Right renal cortex interstitium (tissue), 3 donors: Measurements from ENCODE around the gene PEX13. TPM values are rescaled to one million over a fixed set of nuclear protein-coding genes. Genes with fewer than 3 reads are reported as not detected.
"Not testable (repeated sequence)": the region's sequence is repeated elsewhere in the genome, so short reads cannot be mapped to it uniquely, and the experiment has no call there.

Experiments
- DNase-seq, 3 donors: peaks; one replicate each; pipeline ENCODE4 v3.0.0-alpha.2; 2013; ENCODE audit warnings: low read depth in 3 of 3, low spot score in 2 of 3
- polyA plus RNA-seq, 3 donors: library from polyadenylated mRNA; unstranded; fragments of 120-200 nt; gene quantifications; one replicate each; pipeline ENCODE4 v1.2.1, GENCODE V29; 2013; ENCODE audit not compliant: insufficient read length in 3 of 3

Gene PEX13, protein sequence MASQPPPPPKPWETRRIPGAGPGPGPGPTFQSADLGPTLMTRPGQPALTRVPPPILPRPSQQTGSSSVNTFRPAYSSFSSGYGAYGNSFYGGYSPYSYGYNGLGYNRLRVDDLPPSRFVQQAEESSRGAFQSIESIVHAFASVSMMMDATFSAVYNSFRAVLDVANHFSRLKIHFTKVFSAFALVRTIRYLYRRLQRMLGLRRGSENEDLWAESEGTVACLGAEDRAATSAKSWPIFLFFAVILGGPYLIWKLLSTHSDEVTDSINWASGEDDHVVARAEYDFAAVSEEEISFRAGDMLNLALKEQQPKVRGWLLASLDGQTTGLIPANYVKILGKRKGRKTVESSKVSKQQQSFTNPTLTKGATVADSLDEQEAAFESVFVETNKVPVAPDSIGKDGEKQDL
- polyA plus RNA-seq, result 10 to 100 TPM; 28.2 to 29.7 (median 29.0) TPM

DNA sequence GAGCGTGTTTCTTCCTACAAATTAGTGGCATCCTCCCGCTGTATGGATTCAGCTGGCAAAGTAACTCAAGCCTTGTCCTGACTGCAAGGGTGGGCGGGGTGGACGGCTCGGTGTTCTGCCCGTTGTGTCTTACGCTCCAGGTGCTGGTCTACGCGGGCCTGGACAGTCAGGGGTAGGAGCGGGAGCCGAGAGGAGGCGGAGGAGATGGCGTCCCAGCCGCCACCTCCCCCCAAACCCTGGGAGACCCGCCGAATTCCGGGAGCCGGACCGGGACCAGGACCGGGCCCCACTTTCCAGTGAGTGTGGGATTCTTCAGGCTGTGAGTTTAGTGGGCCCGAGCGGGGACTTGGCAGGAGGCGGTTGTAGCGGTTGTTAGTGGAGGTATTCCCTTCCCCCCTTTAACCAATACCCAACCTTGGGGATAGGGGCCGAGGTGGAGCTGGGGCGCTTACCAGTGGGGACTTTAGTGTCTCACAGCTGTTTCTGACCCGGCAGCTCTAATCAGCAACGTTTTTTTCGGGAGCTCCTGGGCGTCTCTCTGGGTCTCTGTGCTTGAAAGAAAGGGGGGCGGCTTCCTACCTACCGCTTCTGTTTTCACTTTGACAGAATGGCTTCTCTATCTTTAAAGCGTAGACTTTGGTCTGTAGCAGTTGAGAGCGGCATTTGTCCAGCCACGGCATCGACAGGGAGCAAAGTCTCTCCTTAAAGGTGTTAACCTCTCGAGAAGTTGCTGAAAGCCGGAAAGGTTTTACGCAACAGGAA, at the start of gene PEX13, which contains the start of gene PUS10:
Gene PEX13, plus strand, starts transcription at position 165 of the 762 bp plus-strand sequence. Its CDS starts 40 bp downstream, at position 205.
Gene PUS10, minus strand, starts transcription at position 700 of the 762 bp plus-strand sequence. CDS start 6,365 bp downstream, outside the sequence.
- peak; percentile 34 to 82 (median 43) for DNase-seq

DNA sequence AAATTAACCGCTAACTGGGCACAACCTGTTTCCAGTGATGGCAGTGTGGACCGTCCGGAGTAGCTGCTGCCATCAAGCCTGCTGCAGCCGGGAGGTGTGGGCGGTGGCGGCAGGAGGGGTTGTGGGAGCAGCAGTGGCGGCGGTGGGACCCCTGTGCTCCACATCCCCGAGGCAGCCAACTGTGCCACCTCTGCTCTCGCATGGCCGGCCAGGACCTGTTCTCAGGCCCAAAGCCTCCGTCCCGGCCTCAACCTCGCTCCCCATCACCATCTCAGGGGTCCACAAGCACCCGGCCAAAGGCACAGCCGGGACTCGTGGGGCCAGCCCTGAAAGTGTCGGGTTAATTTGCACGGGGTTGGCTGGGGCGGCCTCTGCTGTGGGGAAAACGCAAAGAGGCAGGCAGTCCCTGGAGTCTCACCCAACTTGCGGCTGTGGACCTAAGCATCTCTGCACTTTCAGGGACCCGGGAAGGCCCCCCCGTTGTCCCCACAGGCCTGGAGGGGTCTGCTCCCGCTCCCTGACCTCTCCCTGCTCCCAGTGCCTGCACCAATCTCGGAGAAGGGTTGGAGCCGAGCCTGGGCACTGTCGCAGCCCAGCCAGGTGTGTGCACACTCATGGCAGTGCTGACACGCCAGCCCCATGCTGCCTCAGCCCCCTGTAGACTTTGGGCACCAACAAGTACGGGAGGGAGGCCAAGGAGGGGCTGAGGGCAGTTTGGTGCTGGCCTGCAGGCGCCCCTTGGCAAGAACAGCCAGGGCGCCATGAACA, 44.4 kb upstream of the PEX13 start:
- DNase-seq, result no peak

DNA sequence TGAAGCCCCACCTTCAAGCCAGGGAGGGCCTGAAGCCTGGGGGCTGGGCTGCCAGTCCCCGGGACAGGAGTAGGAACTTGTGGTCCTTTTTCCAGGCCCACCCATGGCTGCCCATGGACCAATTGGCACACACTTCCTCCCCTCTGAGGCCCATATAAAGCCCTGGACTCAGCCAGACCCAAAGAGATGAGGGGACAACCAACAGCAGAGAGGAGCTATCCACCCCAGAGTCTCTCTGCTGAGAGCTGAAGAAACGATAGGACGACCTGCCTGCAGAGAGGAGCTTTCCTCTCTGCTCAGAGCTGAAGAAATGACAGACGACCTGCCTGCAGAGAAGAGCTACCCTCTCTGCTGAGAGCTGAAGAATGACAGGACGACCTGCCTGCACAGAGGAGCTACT, 43.8 kb upstream of the PEX13 start:
- DNase-seq, result no peak

DNA sequence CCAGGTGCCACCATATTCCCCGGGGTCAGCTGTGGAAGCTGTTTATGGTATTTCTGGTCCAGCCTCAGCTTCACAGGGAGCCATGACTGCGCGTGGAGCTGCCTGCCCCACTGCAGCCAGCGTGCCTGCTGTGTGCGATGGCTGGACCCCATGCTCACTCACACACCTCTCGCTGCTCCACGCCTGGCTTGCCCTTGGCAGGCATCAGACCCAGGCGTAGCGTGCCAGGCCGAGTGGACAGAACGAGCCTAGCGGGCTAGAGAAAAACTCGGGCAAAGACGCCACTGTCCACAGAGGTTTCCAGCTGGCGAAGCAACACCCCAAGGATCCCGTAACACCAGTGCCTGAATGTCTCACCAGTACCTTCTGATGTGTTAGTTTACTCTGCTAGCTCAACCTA, 42.9 kb upstream of the PEX13 start:
- no peak for DNase-seq

DNA sequence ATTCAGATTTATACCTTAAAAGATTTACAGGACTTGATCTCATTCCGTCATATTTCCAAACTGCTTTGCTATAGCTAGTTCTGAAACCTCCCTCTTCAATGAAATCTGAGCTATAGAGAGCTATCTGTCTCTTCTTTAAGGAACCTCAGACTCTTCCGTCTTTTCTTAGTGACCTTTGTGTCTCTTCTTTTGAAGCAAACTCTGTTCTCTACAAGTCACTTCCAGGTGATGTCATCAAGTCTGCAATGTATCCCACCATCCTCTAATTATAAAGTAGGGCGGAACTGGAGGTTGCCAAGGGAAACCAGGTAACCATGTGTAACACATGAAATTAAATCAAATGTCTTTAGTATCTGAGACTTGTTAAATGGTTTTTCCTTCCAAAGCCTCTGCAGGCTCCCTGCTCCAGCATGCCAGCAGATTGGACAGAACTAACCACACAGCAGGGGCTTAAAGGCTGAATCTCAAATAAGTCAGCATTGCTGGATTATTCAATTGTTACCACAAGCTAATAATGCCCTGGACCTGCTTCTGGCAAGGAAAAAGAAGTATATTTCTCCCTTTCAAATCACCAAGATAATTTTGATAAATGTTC, 41.2 kb upstream of the PEX13 start:
- no peak for DNase-seq

DNA sequence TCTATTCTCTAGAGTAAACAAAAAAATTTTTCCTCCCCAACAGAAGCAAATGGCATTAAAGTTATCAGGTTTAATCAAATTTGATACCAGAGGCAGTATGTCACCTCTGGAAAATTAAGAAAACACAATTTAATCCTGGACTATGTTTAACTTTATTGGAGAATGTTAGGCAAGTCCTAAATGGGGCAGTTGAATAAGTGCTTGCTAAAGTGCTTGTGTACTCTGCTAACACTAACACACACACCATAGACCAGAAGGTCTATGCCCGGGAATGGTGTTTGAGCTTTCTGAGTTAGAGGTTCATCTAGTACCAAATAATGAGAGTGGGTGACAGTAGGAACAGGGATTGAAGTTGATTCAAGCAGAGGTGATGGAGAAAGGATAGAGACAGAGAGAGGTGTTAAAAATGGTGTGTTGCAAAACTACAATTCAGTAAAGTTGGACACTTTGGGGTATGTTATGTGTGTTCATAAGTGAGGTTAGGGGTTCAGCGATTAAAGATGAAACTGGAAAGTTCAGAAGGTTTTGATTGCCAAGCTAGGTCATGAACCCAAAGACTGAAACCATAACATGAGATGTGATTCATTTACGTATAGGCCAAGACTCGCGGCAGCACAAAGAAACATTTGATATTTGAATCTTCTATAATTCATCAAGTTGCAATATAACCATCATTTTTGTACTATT, 40.5 kb upstream of the PEX13 start:
- no peak for DNase-seq

DNA sequence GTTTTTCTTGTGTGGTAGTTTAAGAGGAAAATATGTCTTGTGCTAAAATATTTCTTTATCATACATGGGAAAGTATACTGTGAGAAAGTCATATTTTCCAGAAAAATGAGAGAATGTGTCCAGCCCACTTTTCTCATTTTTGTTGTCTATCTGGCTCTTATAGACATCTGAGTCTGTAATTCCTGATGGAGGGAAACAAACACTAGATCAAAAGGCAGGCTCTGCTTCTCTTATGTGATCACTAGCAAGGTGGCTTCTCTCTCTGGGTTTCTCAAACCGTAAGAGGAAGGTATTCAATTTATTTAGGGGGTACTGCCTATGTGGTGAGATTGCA, 40.0 kb upstream of the PEX13 start:
- no peak for DNase-seq

DNA sequence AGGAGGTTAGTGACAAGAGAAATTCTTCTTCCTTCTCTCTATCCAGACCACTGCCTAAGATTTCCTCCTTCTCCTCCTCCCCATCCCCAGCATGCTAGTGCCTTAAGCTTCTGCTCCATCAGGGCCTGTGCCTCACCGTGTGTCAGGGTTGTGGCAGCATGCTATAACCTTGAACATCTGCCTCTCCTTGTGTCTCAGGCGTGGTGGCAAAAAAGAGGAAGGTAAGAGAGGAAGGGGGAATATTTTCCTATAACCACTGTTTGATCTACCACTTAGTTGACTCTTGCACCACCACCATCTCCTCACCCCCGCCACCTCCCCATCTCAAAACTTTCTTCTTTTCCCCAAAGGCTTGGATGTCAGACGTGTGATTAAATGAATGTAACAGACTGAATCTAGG, 38.3 kb upstream of the PEX13 start:
- no peak for DNase-seq

DNA sequence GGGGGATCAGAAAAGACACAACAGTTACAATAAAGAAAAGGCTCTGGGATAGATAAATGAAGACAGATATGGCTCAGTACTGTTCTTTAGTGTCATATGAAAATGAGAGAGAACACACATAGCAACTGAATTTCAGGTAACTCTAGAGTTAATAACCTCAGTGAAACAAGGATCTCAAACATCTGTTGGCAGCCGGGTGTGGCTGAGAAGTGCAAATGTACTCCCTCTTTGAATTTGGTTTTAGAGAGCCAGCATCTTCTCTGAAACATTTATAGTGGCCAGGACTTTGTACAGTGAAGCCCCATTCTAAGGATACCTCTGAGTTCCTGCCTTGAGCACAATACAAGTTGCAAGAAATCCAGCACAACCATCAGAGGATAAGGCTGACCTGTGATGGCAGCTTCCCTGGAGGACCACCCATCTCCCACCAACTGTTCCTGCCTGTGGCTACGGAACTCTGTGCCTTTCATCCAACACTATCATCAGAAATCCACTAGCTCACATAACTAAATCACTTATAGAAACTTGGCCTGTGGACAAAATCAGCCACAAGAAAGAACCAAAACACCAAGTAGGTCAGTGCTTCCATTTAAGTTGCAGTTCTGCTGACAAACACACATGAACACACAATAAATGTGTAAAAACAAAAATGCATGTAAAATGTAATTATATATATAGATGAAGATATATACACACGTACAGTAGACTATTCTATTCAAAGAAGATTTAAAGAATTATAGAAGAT, 37.3 kb upstream of the PEX13 start:
- DNase-seq, result no peak

DNA sequence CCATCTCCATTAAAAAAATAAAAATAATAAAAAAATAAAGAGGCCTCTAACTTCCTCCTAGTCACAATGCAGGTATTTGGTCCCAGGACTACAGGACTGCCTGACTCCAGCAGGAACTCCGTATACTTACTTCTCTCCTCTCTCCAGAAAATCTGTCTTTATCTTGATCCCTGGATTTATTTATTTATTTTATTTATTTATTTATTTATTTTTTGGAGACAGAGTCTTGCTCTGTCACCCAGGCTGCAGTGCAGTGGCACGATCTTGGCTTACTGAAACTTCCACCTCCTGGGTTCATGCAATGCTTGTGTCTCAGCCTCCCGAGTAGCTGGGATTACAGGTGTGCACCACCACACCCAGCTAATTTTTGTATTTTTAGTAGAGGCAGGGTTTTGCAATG, 35.5 kb upstream of the PEX13 start:
- not testable (repeated sequence) for DNase-seq

DNA sequence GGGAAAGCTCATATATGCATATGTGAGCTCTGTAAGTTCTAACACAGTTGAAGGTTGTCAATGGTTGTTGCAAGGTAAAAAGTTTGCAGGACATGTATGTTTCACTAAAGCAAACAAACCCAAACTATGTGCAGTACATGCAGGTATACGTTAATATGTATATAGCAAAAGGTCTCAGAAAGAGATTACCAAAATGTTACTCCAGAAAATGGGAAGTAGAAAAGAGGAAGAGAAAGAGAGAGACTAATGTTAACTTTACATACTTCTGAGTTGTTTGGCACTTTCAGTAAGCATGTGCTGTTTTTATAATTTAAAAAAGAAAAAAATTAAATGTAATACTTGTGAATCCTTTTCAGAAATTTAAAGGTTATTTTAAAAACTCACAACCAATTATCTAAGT, 32.8 kb upstream of the PEX13 start:
- DNase-seq, result no peak

DNA sequence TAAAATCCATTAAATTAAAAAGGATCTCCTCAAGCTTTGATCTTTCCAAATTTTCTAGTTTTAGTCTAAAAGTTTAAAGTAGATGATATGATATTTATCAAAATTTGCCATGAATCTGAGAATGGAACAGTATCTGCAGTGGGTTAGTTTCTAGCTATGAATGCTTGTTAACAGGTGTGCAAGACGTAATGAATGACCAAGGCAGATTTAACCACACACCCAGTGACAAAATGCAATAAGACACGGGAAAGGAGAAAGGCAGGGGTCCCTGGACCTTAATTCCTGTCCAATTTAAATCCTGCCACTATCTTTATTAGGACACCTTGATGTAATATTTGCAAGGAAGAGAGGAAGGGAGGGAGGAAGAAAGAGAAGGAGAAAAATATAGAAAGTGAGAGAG, 30.5 kb upstream of the PEX13 start:
- DNase-seq, result no peak

DNA sequence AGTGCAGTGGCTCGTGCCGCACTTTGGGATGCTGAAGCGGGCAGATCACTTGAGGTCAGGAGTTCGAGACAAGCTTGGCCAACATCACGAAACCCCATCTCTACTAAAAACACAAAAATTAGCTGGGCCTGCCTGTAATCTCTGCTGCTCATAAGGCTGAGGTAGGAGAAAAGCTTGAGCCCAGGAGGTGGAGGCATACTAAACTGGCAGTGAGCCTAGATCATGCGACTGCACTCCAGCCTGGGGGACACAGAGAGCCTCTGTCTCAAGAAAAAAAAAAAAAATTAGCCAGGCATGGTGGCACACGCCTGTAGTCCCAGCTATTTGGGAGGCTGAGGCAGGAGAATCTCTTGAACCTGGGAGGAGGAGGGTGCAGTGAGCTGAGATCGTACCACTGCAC, 29.9 kb upstream of the PEX13 start:
- not testable (repeated sequence) for DNase-seq

DNA sequence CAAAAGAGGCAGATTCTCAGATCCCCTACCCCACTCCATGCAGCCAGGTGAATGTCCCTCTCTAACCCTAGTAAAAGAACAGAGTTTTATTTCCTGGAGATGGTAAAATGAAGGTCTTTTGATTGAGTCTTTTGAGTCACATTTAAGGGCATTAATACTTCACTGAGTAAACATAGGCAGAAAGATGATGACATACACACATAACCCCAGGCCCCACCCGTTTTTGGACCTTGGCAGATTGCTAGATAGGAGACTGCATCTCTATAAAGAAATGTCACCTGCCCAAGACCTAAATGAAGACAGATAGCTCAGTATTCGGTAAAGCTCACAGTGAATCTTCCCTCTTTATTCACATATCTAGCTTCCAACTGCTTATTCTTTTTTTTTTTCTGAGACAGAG, 28.3 kb upstream of the PEX13 start:
- DNase-seq, result no peak

DNA sequence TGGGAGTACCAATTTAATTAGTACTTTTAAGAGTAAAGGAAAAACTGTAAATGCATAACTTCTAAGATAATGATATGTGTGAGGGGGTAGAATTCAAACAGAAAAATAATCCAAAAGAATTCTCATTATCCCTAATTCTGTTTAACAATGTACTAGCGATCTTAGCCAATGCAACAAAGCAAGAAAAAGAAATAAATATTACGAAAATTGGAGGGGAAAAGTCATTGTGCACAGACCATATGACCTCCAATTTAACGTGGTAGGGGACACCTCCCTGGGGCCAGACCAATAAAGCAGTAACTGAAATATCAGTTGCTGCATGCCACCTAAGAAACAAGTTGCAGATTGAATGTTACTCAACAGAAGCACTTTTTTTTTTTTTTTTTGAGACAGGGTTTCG, 25.9 kb upstream of the PEX13 start:
- DNase-seq, result no peak

DNA sequence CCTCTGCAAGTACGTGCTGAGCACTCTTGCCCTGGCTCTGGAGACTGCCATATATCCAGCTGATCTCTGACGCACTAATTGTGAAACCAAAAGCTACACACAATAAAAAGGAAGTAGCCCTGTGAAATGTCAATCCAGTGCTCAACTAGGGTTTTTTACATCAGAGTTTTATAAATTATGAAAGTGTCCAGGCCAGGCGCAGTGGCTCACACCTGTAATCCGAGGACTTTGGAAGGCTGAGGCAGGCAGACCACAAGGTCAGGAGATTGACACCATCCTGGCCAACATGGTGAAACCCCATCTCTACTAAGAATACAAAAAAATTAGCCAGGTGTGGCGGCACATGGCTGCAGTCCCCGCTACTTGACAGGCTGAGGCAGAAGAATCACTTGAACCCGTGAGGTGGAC, 24.5 kb upstream of the PEX13 start:
- DNase-seq, result no peak

DNA sequence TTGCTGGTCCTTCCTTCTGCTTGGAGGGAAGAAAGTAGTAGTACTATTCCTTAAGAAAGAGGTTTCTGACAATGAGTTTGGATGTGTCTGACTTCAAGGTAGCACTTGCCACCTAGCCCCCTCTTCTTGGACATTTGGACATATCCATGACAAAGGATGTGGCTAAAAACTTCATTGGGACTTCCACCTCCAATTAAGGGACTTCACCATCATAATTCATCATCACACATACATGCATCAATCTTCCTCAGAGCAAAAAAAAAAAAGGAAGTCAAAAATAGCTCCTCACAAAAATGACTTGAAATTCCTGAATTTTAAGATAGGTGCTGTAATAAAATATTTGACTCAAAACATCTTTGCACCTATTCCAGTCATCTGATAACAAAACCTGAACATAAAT, 23.4 kb upstream of the PEX13 start:
- no peak for DNase-seq

DNA sequence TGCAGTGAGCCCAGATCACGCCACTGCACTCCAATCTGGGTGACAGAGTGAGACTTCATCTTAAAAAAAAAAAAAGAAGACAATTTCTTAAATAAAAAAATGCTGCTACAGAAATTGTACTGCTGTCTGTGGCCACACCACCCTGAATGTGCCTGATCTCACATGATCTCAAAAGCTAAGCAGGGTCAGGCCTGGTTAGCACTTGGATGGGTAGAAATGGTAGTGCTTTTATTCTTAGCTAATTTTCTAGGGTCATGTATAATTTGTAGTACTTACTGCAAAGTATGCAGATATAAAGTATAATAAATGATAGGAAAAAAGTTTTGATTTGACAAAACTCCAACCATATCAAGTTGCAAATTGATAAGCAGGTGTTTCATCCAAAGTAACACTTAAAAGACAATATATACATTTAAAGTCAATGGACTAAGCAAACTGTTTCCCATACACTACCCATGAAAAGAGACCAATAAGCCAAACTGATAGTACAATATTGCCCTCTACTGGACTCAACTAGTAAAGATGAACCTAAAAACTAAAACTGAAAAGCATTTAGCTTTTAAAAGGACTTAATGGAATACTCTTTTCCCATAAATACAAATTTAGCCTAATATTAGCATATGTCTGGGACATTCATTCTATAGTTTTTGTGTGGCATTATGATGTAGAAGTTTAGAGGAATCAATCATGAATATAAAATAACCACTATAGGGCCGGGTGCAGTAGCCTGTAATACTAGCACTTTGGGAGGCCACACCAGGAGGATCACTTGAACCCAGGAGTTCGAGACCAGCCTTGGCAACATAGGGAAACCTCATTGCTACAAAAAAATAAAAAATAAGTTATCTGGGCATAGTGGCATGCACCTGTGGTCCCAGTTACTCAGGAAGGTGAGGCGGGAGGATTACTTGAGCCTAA, 18.6 kb upstream of the PEX13 start:
- peak in 2 of 3 donors; percentile 19 to 29 for DNase-seq
